Hematopoietic multipotent progenitor cell treated with erythropoietin and hydrocortisone succinate and interleukin-3 and kit ligand, for 4 days (in vitro differentiated cells): ENCODE results near the gene RGMB.
A peak's percentile ranks its signal among the peaks of the same experiment; 100 is the strongest.

Experiments used
- DNase-seq: peaks from one replicate; pipeline ENCODE4 v3.0.0-alpha.2; 2015

Gene RGMB

GRCh38 chr5:98839469-98840383, 66.3 kb downstream of the RGMB start:
- peak; percentile 52 for DNase-seq

GRCh38 chr5:98840946-98841345, 67.5 kb downstream of the RGMB start:
- no peak for DNase-seq

- no peak for DNase-seq
Measured at GRCh38 chr5:98843481-98843880, 70.0 kb downstream of the RGMB start.

GRCh38 chr5:98844865-98845264, 71.4 kb downstream of the RGMB start:
- no peak for DNase-seq

- no peak for DNase-seq
Measured at GRCh38 chr5:98845878-98846277, 72.4 kb downstream of the RGMB start.
